Activated effector memory CD4-positive, alpha-beta T cell treated with anti-CD3 and anti-CD28 coated beads, Interleukin-2, amount 50 U/mL, for 16 hours (primary cell): ENCODE results near the gene COX5B.
A peak's percentile ranks its signal among the peaks of the same experiment; 100 is the strongest.
"Not testable (repeated sequence)": the region's sequence is repeated elsewhere in the genome, so short reads cannot be mapped to it uniquely, and the experiment has no call there.

Source experiments
- DNase-seq: peaks from one replicate; pipeline ENCODE4 v3.0.0-alpha.2; 2020

Gene COX5B

GRCh38 chr2:97654791-97655190 is 8.9 kb downstream of the COX5B start:
- no peak for DNase-seq

GRCh38 chr2:97656129-97656755 is 10.4 kb downstream of the COX5B start:
- no peak for DNase-seq

- no peak for DNase-seq
These were observed 11.2 kb downstream of the COX5B start for GRCh38 chr2:97656905-97657587.

- no peak for DNase-seq
These were observed 12.3 kb downstream of the COX5B start for GRCh38 chr2:97657986-97658690.

- no peak for DNase-seq
These were observed 12.9 kb downstream of the COX5B start for GRCh38 chr2:97658691-97659157.

- no peak for DNase-seq
These were observed 13.6 kb downstream of the COX5B start for GRCh38 chr2:97659256-97660043.

- no peak for DNase-seq
These were observed 14.3 kb downstream of the COX5B start for GRCh38 chr2:97660044-97660774.

- DNase-seq, result no peak
These were observed 15.0 kb downstream of the COX5B start for GRCh38 chr2:97660775-97661389.

GRCh38 chr2:97661927-97662326 is 16.1 kb downstream of the COX5B start:
- DNase-seq, result no peak

- no peak for DNase-seq
These were observed 16.6 kb downstream of the COX5B start for GRCh38 chr2:97662386-97662894.

- DNase-seq, result peak; percentile 92
These were observed 17.2 kb downstream of the COX5B start for GRCh38 chr2:97662895-97663625.

GRCh38 chr2:97663626-97663961 is 17.7 kb downstream of the COX5B start:
- no peak for DNase-seq

GRCh38 chr2:97663962-97664635 is 18.2 kb downstream of the COX5B start, which contains the start of gene ACTR1B:
ACTR1B (minus strand) TSS chr2:97664044; CDS start chr2:97663890, 154 bp downstream.
- DNase-seq, result peak; percentile 99

- no peak for DNase-seq
These were observed 18.7 kb downstream of the COX5B start for GRCh38 chr2:97664636-97664970.

GRCh38 chr2:97669448-97669847 is 23.6 kb downstream of the COX5B start, which contains the start of gene C2orf92:
C2orf92 (plus strand) TSS chr2:97669713; CDS start chr2:97669789, 76 bp downstream.
- DNase-seq, result no peak

- DNase-seq, result no peak
These were observed 24.6 kb downstream of the COX5B start for GRCh38 chr2:97670471-97670870.

- DNase-seq, result no peak
These were observed 25.7 kb downstream of the COX5B start for GRCh38 chr2:97671526-97671925.

GRCh38 chr2:97672606-97673140 is 26.8 kb downstream of the COX5B start:
- DNase-seq, result not testable (repeated sequence)

- DNase-seq, result no peak
These were observed 27.5 kb downstream of the COX5B start for GRCh38 chr2:97673182-97673914.
